Lower lobe of right lung (tissue), 2 donors: ENCODE results near the gene HOXA7. TPM values are rescaled to one million over a fixed set of nuclear protein-coding genes. Genes with fewer than 3 reads are reported as not detected.

Experiments
- ATAC-seq, 2 donors: fragments of 200-7000 bp; cut with Tn5 transposase; one replicate each; pipeline ENCODE4 v1.9.1; 2020 to 2022; ENCODE audit warnings: mild to moderate bottlenecking in 2 of 2, moderate library complexity in 2 of 2
- DNase-seq: peaks from one replicate; pipeline ENCODE4 v3.0.0-alpha.2; 2020
- H3K27ac ChIP-seq: fragments of 200-600 bp; one replicate; pipeline ENCODE4 v1.8.0; 2022
- H3K27me3 ChIP-seq: fragments of 200-600 bp; one replicate; pipeline ENCODE4 v1.8.0; 2022; ENCODE audit warnings: low read depth
- H3K36me3 ChIP-seq: fragments of 200-600 bp; one replicate; pipeline ENCODE4 v1.8.0; 2022; ENCODE audit warnings: mild to moderate bottlenecking
- H3K4me1 ChIP-seq: fragments of 200-600 bp; one replicate; pipeline ENCODE4 v1.8.0; 2022
- H3K4me3 ChIP-seq: fragments of 200-600 bp; one replicate; pipeline ENCODE4 v1.8.0; 2022; ENCODE audit warnings: mild to moderate bottlenecking
- H3K9me3 ChIP-seq: fragments of 200-600 bp; one replicate; pipeline ENCODE4 v1.8.0; 2022
- CTCF ChIP-seq: fragments of 200-600 bp; IDR thresholded peaks from one replicate; pipeline ENCODE4 v1.8.0; 2022; ENCODE audit warnings: antibody characterized with exemption, mild to moderate bottlenecking
- intact Hi-C: fragments of 100-400 bp; cut with DNase I; formaldehyde crosslinking; loops from one replicate; pipeline ENCODE4 v1.11.0; 2022
- total RNA-seq: library from RNA; stranded (reverse); fragmentation: NEBNext Ultra II Directional; extraction: Animal tissue kit (Norgen Biotek cat#: 25700); gene quantifications from one replicate; pipeline ENCODE4 v1.2.1, GENCODE V29; 2021
- donor health status: DM: no; HTN: yes; CAD: no; lungs with severe emphysema.

The HOXA7 gene
- total RNA-seq, 1 donor from 2014 or later: 2.2 TPM

- intact Hi-C loops: no loop called here
- no peaks in the 10 kb centered on the region for H3K36me3 ChIP-seq
- H3K4me1 ChIP-seq: peaks cover 56% of the 10 kb centered on the region
- no peak for ATAC-seq
- TF ChIP-seq CTCF: no peak
- H3K9me3 ChIP-seq: no peaks in the 10 kb centered on the region
- no peak overlapping the region for H3K27ac ChIP-seq
- H3K27me3 ChIP-seq: peaks cover 100% of the 10 kb centered on the region
- H3K4me3 ChIP-seq: peak overlapping the region; percentile 34
- DNase-seq: no peak
These were observed 33.0 kb upstream of the HOXA7 start for GRCh38 chr7:27189295-27189996.

- intact Hi-C loops: no loop called here
- Histone ChIP-seq H3K27me3 (peaks cover 100% of the 10 kb centered on the region), H3K27ac (no peak overlapping the region), H3K9me3 (no peaks in the 10 kb centered on the region), H3K4me1 (peaks cover 62% of the 10 kb centered on the region), H3K36me3 (no peaks in the 10 kb centered on the region), H3K4me3 (peak overlapping the region; percentile 34)
- DNase-seq: no peak
- TF ChIP-seq CTCF: no peak
- ATAC-seq: peak in 1 of 2 donors; percentile 21
These were observed 32.2 kb upstream of the HOXA7 start for GRCh38 chr7:27188386-27189294.

- no peak for ATAC-seq
These were observed 31.3 kb upstream of the HOXA7 start for GRCh38 chr7:27187475-27188385.

GRCh38 chr7:27186668-27187474 is 30.4 kb upstream of the HOXA7 start:
- ATAC-seq (no peak), DNase-seq (no peak)
- no peak for TF ChIP-seq CTCF
- Histone ChIP-seq H3K9me3 (no peaks in the 10 kb centered on the region), H3K27ac (no peak overlapping the region), H3K36me3 (no peaks in the 10 kb centered on the region), H3K27me3 (peaks cover 100% of the 10 kb centered on the region), H3K4me3 (no peak overlapping the region), H3K4me1 (peaks cover 50% of the 10 kb centered on the region)
- intact Hi-C loops: no loop called here

More at GRCh38 chr7:27187475-27188385, 31.3 kb upstream of the HOXA7 start:
- peaks cover 100% of the 10 kb centered on the region for H3K27me3 ChIP-seq
- intact Hi-C loops: no loop called here
- no peak overlapping the region for H3K27ac ChIP-seq
- no peak for TF ChIP-seq CTCF
- DNase-seq: no peak
- H3K36me3 ChIP-seq: no peaks in the 10 kb centered on the region
- no peaks in the 10 kb centered on the region for H3K9me3 ChIP-seq
- H3K4me3 ChIP-seq: no peak overlapping the region
- H3K4me1 ChIP-seq: peaks cover 58% of the 10 kb centered on the region
